ENCODE measurements around the gene BPHL. TPM values are rescaled to one million over a fixed set of nuclear protein-coding genes. Genes with fewer than 3 reads are reported as not detected.
"Not testable (repeated sequence)": the region's sequence is repeated elsewhere in the genome, so short reads cannot be mapped to it uniquely, and the experiment has no call there.

BPHL gene
- polyA plus RNA-seq, 1 of the 3 experiments (the other 2 are of a cell fraction), result 21.7 TPM

DNA sequence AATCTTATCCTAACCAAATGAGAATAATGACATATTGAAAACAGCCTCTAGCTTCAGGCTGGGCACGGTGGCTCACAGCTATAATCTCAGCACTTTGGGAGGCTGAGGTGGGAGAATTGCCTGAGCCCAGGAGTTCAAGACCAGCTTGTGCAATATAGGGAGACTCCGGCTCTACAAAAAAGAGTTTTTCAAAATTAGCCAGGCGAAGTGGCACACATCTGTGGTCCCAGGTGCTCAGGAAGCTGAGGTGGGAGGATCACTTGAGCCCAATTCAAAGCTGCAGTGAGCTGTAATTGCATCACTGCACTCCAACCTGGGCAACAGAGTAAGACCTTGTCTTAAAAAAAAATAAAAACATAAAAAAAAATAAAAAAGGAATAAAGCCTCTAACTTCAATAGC lies 34.2 kb downstream of the BPHL start:
- Histone ChIP-seq H3K4me2 (no peak overlapping the region), H3F3A (replicated peaks; ENCODE audit: insufficient read depth) (peaks cover 28% of the 10 kb centered on the region), H3K36me3 (replicated peaks in 1 of 2; ENCODE audit: control insufficient read depth in 1 of 2, insufficient read depth in 2 of 2, low read length in 1 of 2) (peaks cover 32 to 36% of the 10 kb centered on the region in 2 experiments), H3K79me2 (ENCODE audit: insufficient read depth) (peaks cover 23% of the 10 kb centered on the region), H3K9me2 (no peaks in the 10 kb centered on the region), H3K9me3 (no peaks in the 10 kb centered on the region), H3K9ac (no peak overlapping the region), H2AFZ (ENCODE audit: low read depth) (no peak overlapping the region), H3K4me1 (ENCODE audit: control insufficient read depth in 1 of 2, insufficient read depth in 2 of 2, low read depth in 1 of 2, low read length in 1 of 2) (peaks cover 3 to 5% of the 10 kb centered on the region in 2 experiments; a peak in 1 of 4 replicates), H4K20me1 (ENCODE audit: insufficient read depth) (peaks cover 18% of the 10 kb centered on the region), H3K27me3 (ENCODE audit: insufficient read depth) (no peaks in the 10 kb centered on the region), H3K27ac (ENCODE audit: low read depth in 2 of 2, low read length in 1 of 2) (no peak overlapping the region), H3K4me3 (ENCODE audit: low read depth in 2 of 2, low read length in 1 of 2) (no peak overlapping the region)
- POLR2A ChIA-PET, result no interaction called here
- TF ChIP-seq FOXJ3 (CRISPR knock-in tag; IDR thresholded peaks at IDR 0.05), result no peak
- no peak for TF ChIP-seq SMC3 (IDR thresholded peaks at IDR 0.05; ENCODE audit: low read depth, low read length)
- TF ChIP-seq RFX5 (IDR thresholded peaks at IDR 0.05; ENCODE audit: low read length), result no peak
- no peak for TF ChIP-seq FOXM1 (IDR thresholded peaks at IDR 0.05; ENCODE audit: low read depth)
- TF ChIP-seq EP300 (IDR thresholded peaks at IDR 0.05; ENCODE audit: borderline replicate concordance in 1 of 2, low read depth in 1 of 2, low read length in 1 of 2), result no peak
- no peak for TF ChIP-seq RXRA (IDR thresholded peaks at IDR 0.05; ENCODE audit: borderline replicate concordance, low read depth)
- TF ChIP-seq, protein P1, sequence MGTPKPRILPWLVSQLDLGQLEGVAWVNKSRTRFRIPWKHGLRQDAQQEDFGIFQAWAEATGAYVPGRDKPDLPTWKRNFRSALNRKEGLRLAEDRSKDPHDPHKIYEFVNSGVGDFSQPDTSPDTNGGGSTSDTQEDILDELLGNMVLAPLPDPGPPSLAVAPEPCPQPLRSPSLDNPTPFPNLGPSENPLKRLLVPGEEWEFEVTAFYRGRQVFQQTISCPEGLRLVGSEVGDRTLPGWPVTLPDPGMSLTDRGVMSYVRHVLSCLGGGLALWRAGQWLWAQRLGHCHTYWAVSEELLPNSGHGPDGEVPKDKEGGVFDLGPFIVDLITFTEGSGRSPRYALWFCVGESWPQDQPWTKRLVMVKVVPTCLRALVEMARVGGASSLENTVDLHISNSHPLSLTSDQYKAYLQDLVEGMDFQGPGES (IDR thresholded peaks at IDR 0.05; ENCODE audit: low read depth, low read length), result no peak
- no peak for TF ChIP-seq GATA2 (CRISPR knock-in tag; IDR thresholded peaks at IDR 0.05)
- TF ChIP-seq MEF2A (IDR thresholded peaks at IDR 0.05; ENCODE audit: borderline replicate concordance, low read depth), result no peak
- TF ChIP-seq NFIC (IDR thresholded peaks at IDR 0.05; ENCODE audit: borderline replicate concordance), result no peak
- no peak for TF ChIP-seq TCF12 (IDR thresholded peaks at IDR 0.05)
- TF ChIP-seq TEAD4 (IDR thresholded peaks at IDR 0.05; ENCODE audit: borderline replicate concordance, insufficient read depth), result no peak
- TF ChIP-seq USF2 (IDR thresholded peaks at IDR 0.05; ENCODE audit: borderline replicate concordance, low read depth, low read length), result no peak
- TF ChIP-seq POLR2AphosphoS5 (IDR thresholded peaks at IDR 0.05; ENCODE audit: low read depth, low read length), result no peak
- no peak for TF ChIP-seq ZBTB33 (IDR thresholded peaks at IDR 0.05; ENCODE audit: borderline replicate concordance, low read depth)
- TF ChIP-seq RCOR1 (IDR thresholded peaks at IDR 0.05; ENCODE audit: low read length), result no peak
- no peak for TF ChIP-seq TAF1 (IDR thresholded peaks at IDR 0.05; ENCODE audit: borderline replicate concordance, low read depth, low read length)
- no peak for TF ChIP-seq EZH2phosphoT487 (IDR thresholded peaks at IDR 0.05; ENCODE audit: borderline replicate concordance, low read depth)
- DNase-seq, result no peak
- CTCF ChIA-PET, result interaction anchor here (1.8 kb wide), 1 partner anchor 105 kb away, joined by 4 read pairs; no protein-coding TSS in a partner anchor
- WGBS (ENCODE audit: low lambda C conversion rate), result 94% methylated on average over 3 of the region's 3 CpGs

DNA sequence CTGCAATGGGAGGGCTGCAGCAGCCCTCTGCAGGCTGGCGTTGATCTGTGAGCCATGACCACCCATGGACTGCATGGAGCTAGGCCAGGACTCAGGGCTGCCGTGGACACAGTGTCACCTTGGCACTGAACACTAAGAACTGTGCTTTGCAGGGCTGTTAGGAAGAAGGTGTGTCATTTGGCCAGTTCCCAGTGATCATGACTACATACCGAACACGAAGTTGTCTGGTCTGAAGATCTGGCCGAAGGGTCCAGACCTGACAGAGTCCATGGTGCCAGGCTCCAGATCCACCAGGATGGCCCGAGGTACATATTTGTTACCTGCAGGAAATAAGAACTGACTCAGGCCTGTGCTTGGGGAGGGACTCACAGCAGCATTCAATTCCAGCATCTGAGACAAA lies 36.9 kb downstream of the BPHL start:
- Histone ChIP-seq H3K4me3 (ENCODE audit: low read depth in 2 of 2, low read length in 1 of 2) (peak overlapping the region in 1 of 2 experiments; percentile 46; a peak in 2 of 4 replicates), H4K20me1 (ENCODE audit: insufficient read depth) (peaks cover 18% of the 10 kb centered on the region), H3K36me3 (replicated peaks in 1 of 2; ENCODE audit: control insufficient read depth in 1 of 2, insufficient read depth in 2 of 2, low read length in 1 of 2) (peaks cover 23 to 25% of the 10 kb centered on the region in 2 experiments), H3K4me2 (peak overlapping the region; percentile 98), H3K79me2 (ENCODE audit: insufficient read depth) (peaks cover 33% of the 10 kb centered on the region), H3F3A (replicated peaks; ENCODE audit: insufficient read depth) (peaks cover 38% of the 10 kb centered on the region)
- H3K27me3 ChIP-seq (ENCODE audit: insufficient read depth); H2AFZ ChIP-seq (ENCODE audit: low read depth); H3K27ac ChIP-seq (ENCODE audit: low read depth in 2 of 2, low read length in 1 of 2); CTCF ChIA-PET; DNase-seq; H3K9me3 ChIP-seq; H3K9me2 ChIP-seq; H3K9ac ChIP-seq; H3K4me1 ChIP-seq (ENCODE audit: control insufficient read depth in 1 of 2, insufficient read depth in 2 of 2, low read depth in 1 of 2, low read length in 1 of 2): not testable (repeated sequence)
- POLR2A ChIA-PET, result interaction anchor here (1.2 kb wide), 1 partner anchor 25 kb away, joined by 5 read pairs; no protein-coding TSS in a partner anchor
- 98% methylated on average over 6 of the region's 6 CpGs for WGBS (ENCODE audit: low lambda C conversion rate)

All from SK-N-SH (cell line).